H9 (cell line): Measurements from ENCODE around the gene DNAJB2. TPM values are rescaled to one million over a fixed set of nuclear protein-coding genes. Genes with fewer than 3 reads are reported as not detected.

Experiments used
- DNase-seq: peaks from one replicate; pipeline ENCODE4 v3.0.0-alpha.2; 2017
- H2AFZ ChIP-seq: one replicate; pipeline ENCODE4 v1.6.1; 2013; ENCODE audit warnings: mild to moderate bottlenecking, low read length, control low read depth, moderate library complexity
- H2AK5ac ChIP-seq: 2 replicates; pipeline ENCODE4 v1.6.1; 2013; ENCODE audit warnings: low read length, control low read depth, mixed read lengths; ENCODE audit not compliant: insufficient read length
- H2BK120ac ChIP-seq: one replicate; pipeline ENCODE4 v1.6.1; 2013; ENCODE audit warnings: low read depth, mild to moderate bottlenecking, low read length, control low read depth, inconsistent platforms; ENCODE audit not compliant: poor library complexity, severe bottlenecking
- H2BK12ac ChIP-seq: 2 replicates; pipeline ENCODE4 v1.6.1; 2013; ENCODE audit warnings: low read length, control low read depth, mixed read lengths, low read depth; ENCODE audit not compliant: insufficient read length
- H2BK15ac ChIP-seq: 2 replicates; pipeline ENCODE4 v1.6.1; 2013; ENCODE audit warnings: low read depth, low read length, control low read depth
- H2BK20ac ChIP-seq: one replicate; pipeline ENCODE4 v1.6.1; 2013; ENCODE audit warnings: low read depth, mild to moderate bottlenecking, low read length, control low read depth, inconsistent platforms; ENCODE audit not compliant: poor library complexity, severe bottlenecking
- H2BK5ac ChIP-seq: 2 replicates; pipeline ENCODE4 v1.6.1; 2013; ENCODE audit warnings: low read length, control low read depth, mixed read lengths; ENCODE audit not compliant: insufficient read length
- H3K14ac ChIP-seq: 2 replicates; pipeline ENCODE4 v1.6.1; 2013; ENCODE audit warnings: low read length, control low read depth; ENCODE audit not compliant: insufficient read depth
- H3K18ac ChIP-seq: 2 replicates; pipeline ENCODE4 v1.6.1; 2013; ENCODE audit warnings: low read depth, mild to moderate bottlenecking, mixed read lengths, low read length, control low read depth; ENCODE audit not compliant: insufficient read length
- H3K23ac ChIP-seq: 2 replicates; pipeline ENCODE4 v1.6.1; 2013; ENCODE audit warnings: low read length, control low read depth, mixed read lengths, low read depth; ENCODE audit not compliant: insufficient read length
- H3K23me2 ChIP-seq: 2 replicates; pipeline ENCODE4 v1.6.1; 2013; ENCODE audit warnings: low read depth, mild to moderate bottlenecking, mixed read lengths, low read length, control low read depth; ENCODE audit not compliant: insufficient read length, poor library complexity, severe bottlenecking
- H3K27ac ChIP-seq: 2 replicates; pipeline ENCODE4 v1.5.1; 2013; ENCODE audit warnings: low read length, control low read depth, mixed read lengths, low read depth; ENCODE audit not compliant: insufficient read length
- H3K27me3 ChIP-seq: 2 replicates; pipeline ENCODE4 v1.6.1; 2013; ENCODE audit warnings: low read length, control low read depth, inconsistent platforms; ENCODE audit not compliant: insufficient read depth
- H3K4ac ChIP-seq: 2 replicates; pipeline ENCODE4 v1.6.1; 2013; ENCODE audit warnings: low read depth, mild to moderate bottlenecking, control low read depth, inconsistent platforms, low read length, moderate library complexity
- H3K4me1 ChIP-seq: 2 replicates; pipeline ENCODE4 v1.6.1; 2013; ENCODE audit warnings: low read length, control low read depth, inconsistent platforms; ENCODE audit not compliant: insufficient read depth
- H3K4me2 ChIP-seq: 2 replicates; pipeline ENCODE4 v1.6.1; 2013; ENCODE audit warnings: low read length, control low read depth, mixed read lengths; ENCODE audit not compliant: insufficient read length, insufficient read depth
- H3K56ac ChIP-seq: 2 replicates; pipeline ENCODE4 v1.6.1; 2013; ENCODE audit warnings: low read depth, mild to moderate bottlenecking, mixed read lengths, low read length, control low read depth; ENCODE audit not compliant: insufficient read length
- H3K79me1 ChIP-seq: 2 replicates; pipeline ENCODE4 v1.6.1; 2013; ENCODE audit warnings: low read depth, mild to moderate bottlenecking, moderate library complexity, low read length, control low read depth, inconsistent platforms; ENCODE audit not compliant: insufficient read depth, poor library complexity, severe bottlenecking
- H3K79me2 ChIP-seq: 2 replicates; pipeline ENCODE4 v1.6.1; 2013; ENCODE audit warnings: low read length, control low read depth, inconsistent platforms; ENCODE audit not compliant: insufficient read depth
- H3K9ac ChIP-seq: 2 replicates; pipeline ENCODE4 v1.6.1; 2013; ENCODE audit warnings: low read length, control low read depth, mixed read lengths; ENCODE audit not compliant: insufficient read length; ENCODE audit errors: extremely low read depth
- H3K9me3 ChIP-seq: one replicate; pipeline ENCODE4 v1.6.1; 2013; ENCODE audit warnings: low read depth, low read length, inconsistent platforms; ENCODE audit not compliant: control insufficient read depth
- H3T11ph ChIP-seq: one replicate; pipeline ENCODE4 v1.6.1; 2013; ENCODE audit warnings: mild to moderate bottlenecking, low read length, control low read depth, inconsistent platforms
- H4K20me1 ChIP-seq: one replicate; pipeline ENCODE4 v1.6.1; 2013; ENCODE audit not compliant: control insufficient read depth, insufficient read length, insufficient read depth
- H4K5ac ChIP-seq: 2 replicates; pipeline ENCODE4 v1.6.1; 2013; ENCODE audit warnings: low read depth, mild to moderate bottlenecking, mixed read lengths, low read length, control low read depth; ENCODE audit not compliant: insufficient read length
- H4K8ac ChIP-seq: replicated peaks from 2 replicates; pipeline ENCODE4 v1.6.1; 2013; ENCODE audit warnings: low read length, control low read depth, mixed read lengths, low read depth; ENCODE audit not compliant: insufficient read length
- H4K91ac ChIP-seq: 2 replicates; pipeline ENCODE4 v1.6.1; 2013; ENCODE audit warnings: low read depth, mild to moderate bottlenecking, moderate library complexity, mixed read lengths, low read length, control low read depth; ENCODE audit not compliant: insufficient read length
- H3K27ac Mint-ChIP-seq, 3 experiments: 2 replicates in 2 of 3; 3 replicates in 1 of 3; pipeline ENCODE4 v1.8.0; 2020 to 2021; ENCODE audit warnings: mixed read lengths in 3 of 3, mild to moderate bottlenecking in 1 of 3, moderate library complexity in 1 of 3
- H3K27me3 Mint-ChIP-seq: 2 replicates; pipeline ENCODE4 v1.8.0; 2021; ENCODE audit warnings: low read depth, mild to moderate bottlenecking, moderate library complexity, mixed read lengths
- H3K36me3 Mint-ChIP-seq, 3 experiments: 2 replicates in 2 of 3; 3 replicates in 1 of 3; pipeline ENCODE4 v1.8.0; 2020 to 2021; ENCODE audit warnings: low read depth in 3 of 3, mixed read lengths in 3 of 3; ENCODE audit not compliant: insufficient read depth in 1 of 3
- H3K4me1 Mint-ChIP-seq, 2 experiments: 2 replicates each; pipeline ENCODE4 v1.8.0; 2020; ENCODE audit warnings: mixed read lengths in 2 of 2
- H3K4me3 Mint-ChIP-seq, 2 experiments: 2 replicates in 1 of 2; 3 replicates in 1 of 2; pipeline ENCODE4 v1.8.0; 2020 to 2021; ENCODE audit warnings: mild to moderate bottlenecking in 2 of 2, mixed read lengths in 2 of 2, moderate library complexity in 1 of 2
- H3K9me3 Mint-ChIP-seq, 2 experiments: 2 replicates in 1 of 2; 3 replicates in 1 of 2; pipeline ENCODE4 v1.8.0; 2020; ENCODE audit warnings: mild to moderate bottlenecking in 2 of 2, mixed read lengths in 2 of 2, moderate library complexity in 1 of 2
- CTCF ChIP-seq: fragments of 200-600 bp; sonication (generic); conservative IDR thresholded peaks from 3 replicates; pipeline ENCODE4 v1.8.0; 2021; ENCODE audit warnings: antibody characterized with exemption, mild to moderate bottlenecking
- WGBS: extraction: QIAGEN DNeasy Blood & Tissue Kit; methylation state at CpG from one replicate; pipeline ENCODE4 v1.1.7; 2013; ENCODE audit warnings: missing lambda C conversion rate, low lambda C conversion rate, mixed read lengths; ENCODE audit not compliant: insufficient read length; ENCODE audit errors: extremely low coverage; 5-methylcytosine and 5-hydroxymethylcytosine counted together
- total RNA-seq: library from RNA; stranded (reverse); gene quantifications from 2 replicates; pipeline ENCODE4 v1.2.1, GENCODE V29; 2021

Gene DNAJB2
- total RNA-seq, 1 experiment from 2014 or later, result 34.1 TPM

- no peak overlapping the region for H4K91ac ChIP-seq
- H3K56ac ChIP-seq, result no peak overlapping the region
- no peak overlapping the region for H3T11ph ChIP-seq
- H3K9me3 Mint-ChIP-seq, result no peaks in the 10 kb centered on the region
- H3K14ac ChIP-seq, result no peak overlapping the region
- no peaks in the 10 kb centered on the region; the same call in 1 of the 2 replicates for H3K4me1 ChIP-seq
- no peak overlapping the region for H3K4ac ChIP-seq
- no peaks in the 10 kb centered on the region for H3K9me3 ChIP-seq
- H3K27ac ChIP-seq, result no peak overlapping the region
- no CpG with 5 or more reads among the region's 5 CpGs for WGBS
- peaks cover 29 to 37% of the 10 kb centered on the region in 2 experiments for H3K4me1 Mint-ChIP-seq
- no peak overlapping the region for H3K23ac ChIP-seq
- H3K9ac ChIP-seq, result no peak overlapping the region
- H4K20me1 ChIP-seq, result no peaks in the 10 kb centered on the region
- no peak for TF ChIP-seq CTCF
- peaks cover 12% of the 10 kb centered on the region for H3K23me2 ChIP-seq
- no peaks in the 10 kb centered on the region for H3K27me3 ChIP-seq
- no peak overlapping the region for H3K27ac Mint-ChIP-seq
- no peak for DNase-seq
- peaks cover 4 to 34% (median 17%) of the 10 kb centered on the region in 3 experiments; a peak in 6 of 7 replicates for H3K36me3 Mint-ChIP-seq
- H3K18ac ChIP-seq, result no peak overlapping the region
- H4K8ac ChIP-seq, result no peak overlapping the region
- H2BK20ac ChIP-seq, result no peak overlapping the region
- H2AFZ ChIP-seq, result no peak overlapping the region
- H3K79me2 ChIP-seq, result no peaks in the 10 kb centered on the region
- H2BK15ac ChIP-seq, result no peak overlapping the region
- H2BK12ac ChIP-seq, result no peak overlapping the region
- peaks cover 2% of the 10 kb centered on the region; the same call in 1 of the 2 replicates for H3K27me3 Mint-ChIP-seq
- no peak overlapping the region for H4K5ac ChIP-seq
- no peak overlapping the region for H2BK120ac ChIP-seq
- no peaks in the 10 kb centered on the region for H3K79me1 ChIP-seq
- no peak overlapping the region for H3K4me2 ChIP-seq
- no peak overlapping the region for H2BK5ac ChIP-seq
- no peak overlapping the region for H3K4me3 Mint-ChIP-seq
- no peak overlapping the region for H2AK5ac ChIP-seq
Observed at GRCh38 chr2:219282375-219282774, 3.2 kb downstream of the DNAJB2 start.
